OCI-LY3 (cell line): ENCODE measurements around the gene STX16.

ENCODE experiments used
- CTCF ChIP-seq: fragments of 200-600, 300-600 bp; sonication (generic); IDR thresholded peaks from 2 replicates; pipeline ENCODE4 v1.5.1; 2014; ENCODE audit warnings: antibody characterized with exemption, low read length, low read depth
- EZH2phosphoT487 ChIP-seq: fragments of 200-600 bp; shearing (Covaris generic); IDR thresholded peaks from 2 replicates; pipeline ENCODE4 v1.6.1; 2018; ENCODE audit warnings: antibody characterized with exemption, mixed run types, low read depth

- no peak for TF ChIP-seq CTCF
- TF ChIP-seq EZH2phosphoT487 = no peak
These were observed 72.5 kb downstream of the STX16 start for GRCh38 chr20:58723628-58723984.
